Breast epithelium (tissue), 3 donors: ENCODE data around the gene ASB7.
"Not testable (repeated sequence)": the region's sequence is repeated elsewhere in the genome, so short reads cannot be mapped to it uniquely, and the experiment has no call there.

ENCODE experiments used
- CTCF ChIP-seq, 3 donors: fragments of 450-650 bp; IDR thresholded peaks; one replicate each; pipeline ENCODE4 v1.5.1; 2016 to 2017; ENCODE audit warnings: antibody characterized with exemption in 3 of 3, mild to moderate bottlenecking in 3 of 3, moderate library complexity in 3 of 3
- POLR2AphosphoS5 ChIP-seq, 3 donors: sonication (generic); formaldehyde crosslinking; IDR thresholded peaks; one replicate each; pipeline ENCODE4 v1.6.1; 2017; ENCODE audit warnings: antibody characterized with exemption in 3 of 3

GRCh38 chr15:100679151-100679550, 76.8 kb downstream of the ASB7 start:
- TF ChIP-seq POLR2AphosphoS5, CTCF (IDR thresholded peaks at IDR 0.05): not testable (repeated sequence)
